GM18517 (cell line): ENCODE measurements around the gene CENPM.
A peak's percentile ranks its signal among the peaks of the same experiment; 100 is the strongest.
"Not testable (repeated sequence)": the region's sequence is repeated elsewhere in the genome, so short reads cannot be mapped to it uniquely, and the experiment has no call there.

Source experiments
- ATAC-seq: cut with Tn5 transposase; IDR thresholded peaks from one replicate; pipeline ENCODE4 v1.9.1; 2021; ENCODE audit warnings: mild to moderate bottlenecking, moderate library complexity; ENCODE audit not compliant: unreplicated experiment

CENPM gene

GRCh38 chr22:41966607-41967240, 19.8 kb upstream of the CENPM start:
- no peak for ATAC-seq

DNA sequence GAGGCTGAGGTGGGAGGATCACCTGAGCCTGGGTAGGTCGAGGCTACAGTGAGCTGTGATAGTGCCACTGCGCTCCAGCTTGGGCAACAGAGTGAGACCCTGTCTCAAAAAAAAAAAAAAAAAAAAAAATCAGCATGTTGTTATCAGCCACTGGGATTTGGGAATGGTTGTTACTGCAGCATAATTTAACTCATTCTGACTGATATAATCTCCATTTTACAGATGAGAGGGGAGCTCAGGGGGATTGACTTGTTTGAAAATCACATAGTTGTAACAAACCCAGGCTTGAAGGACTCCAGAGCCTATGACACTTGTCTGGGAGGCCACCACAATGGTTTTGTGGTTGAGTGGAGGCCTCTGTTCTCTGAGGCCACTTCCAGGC, 19.3 kb upstream of the CENPM start:
- no peak for ATAC-seq

DNA sequence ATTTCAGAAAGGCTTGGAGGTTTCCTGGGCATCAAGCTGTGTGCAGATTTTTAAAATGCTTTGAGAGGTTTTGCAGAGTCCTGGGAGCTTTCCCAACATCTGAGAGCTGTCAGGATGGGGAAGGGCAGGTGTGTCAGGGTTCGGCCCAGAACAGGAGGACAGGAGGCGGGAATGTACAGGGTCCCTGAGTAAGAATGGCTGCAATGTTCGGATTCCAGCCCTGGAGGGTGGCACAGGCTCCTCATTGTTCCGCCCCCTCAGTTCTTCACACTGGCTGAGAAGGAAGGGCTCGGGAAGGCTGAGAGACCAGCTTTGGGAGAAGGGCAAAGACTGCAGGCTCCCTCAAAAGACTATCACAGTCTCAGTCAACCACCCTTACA, 17.1 kb upstream of the CENPM start:
- ATAC-seq, result no peak

GRCh38 chr22:41963453-41964111, 16.6 kb upstream of the CENPM start:
- ATAC-seq, result no peak

DNA sequence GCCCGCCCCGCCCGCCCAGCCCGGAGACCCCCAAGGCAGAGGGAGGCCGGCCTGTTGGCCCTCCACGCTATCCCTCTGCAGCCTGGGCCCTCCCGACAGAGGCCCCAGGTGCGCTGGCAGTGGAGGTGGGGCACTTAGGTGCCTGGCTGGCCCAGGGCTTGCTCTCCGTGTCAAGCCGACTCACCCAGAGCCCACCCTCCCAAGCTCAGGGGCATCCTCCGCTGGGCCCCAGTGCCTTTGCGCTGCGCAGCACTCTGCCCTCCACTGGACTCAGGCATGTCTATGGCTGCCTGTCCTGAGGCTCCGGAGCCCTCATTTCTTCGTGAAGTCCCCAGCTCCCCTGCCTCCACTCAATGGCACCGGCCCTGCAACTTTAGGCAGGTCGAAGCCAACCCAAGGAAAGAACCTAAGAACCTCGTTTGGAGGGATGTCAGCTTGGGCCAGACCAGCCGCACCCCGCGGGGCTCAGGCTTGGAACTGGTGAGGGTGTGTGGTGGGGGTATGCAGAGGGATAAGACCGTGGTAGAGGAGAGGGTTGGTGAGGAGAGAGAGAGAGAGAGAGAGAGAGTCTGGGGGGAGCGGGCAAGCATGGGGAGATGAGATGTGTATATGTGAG, 11.1 kb upstream of the CENPM start:
- ATAC-seq, result peak; percentile 27

GRCh38 chr22:41952713-41953112, 5.8 kb upstream of the CENPM start:
- no peak for ATAC-seq

- no peak for ATAC-seq
These were observed 5.0 kb upstream of the CENPM start, which contains the start of gene SMIM45 for GRCh38 chr22:41951898-41952474. Gene SMIM45 (plus strand): TSS chr22:41952150.

GRCh38 chr22:41949297-41949965, 2.5 kb upstream of the CENPM start:
- ATAC-seq, result no peak

GRCh38 chr22:41948928-41949296, 2.0 kb upstream of the CENPM start:
- ATAC-seq, result not testable (repeated sequence)

DNA sequence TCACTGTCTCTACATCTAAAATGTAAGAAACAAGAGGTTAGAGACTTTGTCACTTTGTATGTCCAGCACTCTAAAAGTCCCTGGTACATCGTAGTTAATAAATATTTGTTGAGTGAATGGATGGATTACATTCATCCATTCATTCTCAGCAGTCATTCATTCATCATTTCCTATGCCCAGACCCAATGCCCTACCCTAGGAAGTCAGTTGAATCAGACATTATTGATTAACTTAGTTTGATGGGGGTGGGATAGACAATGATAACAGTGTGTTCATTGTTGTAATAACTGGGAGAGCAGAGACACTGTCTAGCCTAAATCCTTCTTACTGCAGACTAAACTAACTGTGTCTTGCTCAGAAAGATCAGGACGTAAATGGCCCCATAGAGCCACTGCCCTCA, 1.2 kb upstream of the CENPM start:
- no peak for ATAC-seq

- ATAC-seq, result no peak
These were observed 600 bp upstream of the CENPM start for GRCh38 chr22:41947424-41948080.

DNA sequence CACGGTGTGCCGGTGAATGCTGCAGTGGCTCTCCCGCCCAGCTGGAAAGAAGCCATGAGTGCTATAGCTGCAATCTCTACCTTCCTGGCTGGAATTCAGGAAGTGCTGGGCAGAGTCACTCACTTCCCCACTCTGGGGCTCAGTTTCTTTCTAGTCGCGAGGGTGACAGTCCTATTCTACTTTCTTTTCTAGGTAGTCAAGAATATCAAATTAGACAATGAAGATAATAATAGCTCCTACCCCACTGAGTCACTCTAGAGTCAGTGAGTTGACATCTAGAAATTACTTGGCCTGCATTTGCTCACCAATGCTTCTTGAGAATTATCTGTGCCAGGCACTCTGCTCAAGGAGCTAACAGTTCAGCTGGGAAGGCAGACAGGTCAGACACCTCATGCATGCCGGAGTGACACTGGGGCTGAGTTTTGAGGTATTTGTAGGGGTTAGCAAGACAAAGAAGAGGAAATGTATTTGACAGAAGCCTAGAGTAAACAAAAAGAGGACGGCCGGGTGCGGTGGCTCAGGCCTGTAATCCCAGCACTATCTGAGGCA, 3.2 kb downstream of the CENPM start:
- ATAC-seq, result no peak

GRCh38 chr22:41940832-41941765, 5.9 kb downstream of the CENPM start:
- peak; percentile 32 for ATAC-seq

DNA sequence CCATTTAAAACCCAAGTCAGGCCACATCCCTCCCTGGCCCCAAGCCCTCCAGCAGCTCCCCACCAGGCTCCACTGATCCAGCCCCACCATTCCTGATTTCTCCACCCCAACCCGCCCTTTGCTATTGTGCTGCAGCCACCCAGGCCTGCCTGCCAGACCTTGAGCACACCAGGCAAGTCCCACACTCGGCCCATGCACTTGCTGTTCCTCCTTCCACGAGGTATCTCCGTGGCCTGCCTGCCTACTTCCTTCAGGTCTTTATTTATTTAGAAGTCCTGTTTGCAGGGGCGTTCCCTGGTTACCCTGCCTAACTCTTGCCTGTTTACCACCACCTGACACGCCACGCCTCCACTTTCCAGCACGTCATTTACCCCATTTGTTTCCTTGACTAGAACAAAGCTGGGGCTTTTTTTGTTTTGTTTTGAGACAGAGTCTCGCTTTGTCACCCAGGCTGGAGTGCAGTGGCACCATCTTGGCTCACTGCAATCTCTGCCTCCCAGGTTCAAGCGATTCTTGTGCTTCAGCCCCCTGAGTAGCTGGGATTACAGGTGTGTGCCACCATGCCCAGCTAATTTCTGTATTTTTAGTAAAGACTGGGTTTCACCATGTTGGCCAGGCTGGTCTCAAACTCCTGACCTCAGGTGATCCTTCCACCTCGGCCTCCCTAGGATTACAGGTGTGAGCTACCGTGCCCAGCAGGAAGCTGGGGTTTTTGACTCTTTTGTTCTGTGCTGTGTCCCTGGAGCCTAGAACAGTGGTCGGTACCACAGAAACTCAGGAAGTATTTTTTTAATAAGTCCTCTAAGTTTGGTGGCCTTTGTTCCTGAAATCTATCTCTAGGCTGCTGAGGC, 6.7 kb downstream of the CENPM start:
- peak; percentile 65 for ATAC-seq

GRCh38 chr22:41936894-41937169, 10.1 kb downstream of the CENPM start:
- no peak for ATAC-seq

DNA sequence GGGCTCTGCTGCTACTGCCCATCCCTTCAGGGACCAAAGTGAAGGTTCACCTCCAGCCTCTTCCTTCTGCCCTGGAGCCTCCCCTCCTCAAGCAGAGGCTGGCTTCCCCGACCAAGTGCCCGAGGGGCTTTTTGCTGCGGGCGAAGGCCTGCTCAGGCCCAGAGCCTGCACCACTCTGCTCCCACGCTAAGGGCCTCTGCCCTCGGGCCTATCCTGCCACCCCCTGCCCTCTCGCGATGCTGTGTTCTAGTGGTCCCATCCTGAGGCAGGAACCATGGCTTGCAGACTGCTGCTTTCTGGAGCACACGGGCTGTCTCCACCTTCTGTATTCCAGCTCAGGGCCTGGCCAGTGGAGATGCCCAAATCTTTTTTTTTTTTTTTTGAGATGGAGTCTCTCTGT, 11.4 kb downstream of the CENPM start:
- no peak for ATAC-seq

DNA sequence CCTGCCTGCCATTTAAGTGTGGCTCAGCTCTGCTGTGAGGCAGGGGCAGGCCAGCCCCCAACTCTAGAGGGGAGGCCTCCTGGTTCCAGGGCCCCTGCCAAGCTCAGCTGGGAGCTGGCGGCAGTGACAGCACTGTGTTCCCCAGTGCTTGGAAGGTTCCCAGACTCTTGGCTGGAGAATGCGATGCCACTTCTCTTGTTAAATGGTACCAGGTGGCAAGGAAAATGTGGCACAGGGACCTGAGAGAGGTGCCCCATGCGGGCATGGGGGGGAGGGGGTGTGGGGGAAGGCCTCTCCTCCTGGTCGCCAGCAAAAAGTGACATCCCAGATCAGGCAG, 12.0 kb downstream of the CENPM start:
- ATAC-seq, result no peak

DNA sequence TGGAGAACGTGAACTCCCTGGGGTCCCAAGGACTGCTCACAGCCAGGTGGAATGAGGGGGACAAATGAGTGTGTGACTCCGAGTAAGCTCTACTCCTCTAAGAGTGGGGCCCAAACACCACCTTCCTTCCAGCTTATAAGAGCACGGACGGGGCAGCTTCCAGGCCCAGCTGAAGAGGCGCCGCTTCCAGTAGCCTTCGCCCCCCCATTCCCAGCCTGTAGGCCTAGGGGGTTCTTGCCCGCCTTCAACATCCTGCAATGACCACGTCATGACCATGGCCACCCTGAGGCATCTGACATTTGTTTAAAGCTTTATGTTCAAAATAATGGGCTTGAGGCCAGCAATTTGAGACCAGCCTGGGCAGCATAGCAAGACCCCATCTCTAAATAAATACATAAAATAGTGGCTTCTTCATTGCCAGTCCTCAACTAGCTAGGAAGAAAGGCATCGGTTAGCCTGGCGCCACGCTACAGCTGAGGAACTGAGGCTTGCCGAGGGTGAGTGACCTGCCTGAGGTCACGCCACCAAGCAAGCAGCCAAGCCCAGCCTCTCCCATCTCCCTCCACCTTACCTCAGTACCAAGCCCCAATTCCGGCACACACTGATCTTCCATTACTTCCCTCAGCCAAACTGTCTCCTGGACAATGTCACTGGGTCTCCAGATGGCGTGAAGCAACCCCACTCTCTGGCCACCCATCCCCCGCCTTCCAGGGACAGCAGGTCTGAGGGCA, 12.5 kb downstream of the CENPM start:
- no peak for ATAC-seq
